HG03457 (cell line): ENCODE data around the gene SUMF1.

ENCODE experiments used
- ATAC-seq: cut with Tn5 transposase; IDR thresholded peaks from one replicate; pipeline ENCODE4 v1.9.1; 2021; ENCODE audit warnings: moderate number of reproducible peaks; ENCODE audit not compliant: unreplicated experiment

Gene SUMF1

DNA sequence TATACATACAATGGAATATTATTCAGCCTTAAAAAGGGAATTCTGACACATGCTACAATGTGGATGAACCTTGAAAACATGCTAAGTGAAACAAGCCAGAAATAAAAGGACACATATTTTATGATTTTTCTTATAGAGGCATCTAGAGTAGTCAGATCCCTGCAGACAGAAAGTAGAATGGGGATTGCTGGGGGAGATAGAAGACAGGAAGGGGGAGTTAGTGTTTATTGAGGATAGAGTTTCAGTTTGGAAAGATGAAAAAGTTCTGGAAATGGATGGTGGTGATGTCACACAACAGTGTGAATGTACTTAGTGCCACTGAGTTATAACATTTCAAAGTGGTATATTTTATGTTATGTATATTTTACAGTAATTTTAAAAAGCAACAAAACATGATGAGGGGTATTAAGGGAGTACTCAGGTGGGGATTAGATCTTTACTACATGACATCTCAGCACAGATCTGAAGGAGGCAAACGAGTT, 30.8 kb upstream of the SUMF1 start:
- ATAC-seq = no peak

- no peak for ATAC-seq
Measured at GRCh38 chr3:4497005-4497692, 30.1 kb upstream of the SUMF1 start.

DNA sequence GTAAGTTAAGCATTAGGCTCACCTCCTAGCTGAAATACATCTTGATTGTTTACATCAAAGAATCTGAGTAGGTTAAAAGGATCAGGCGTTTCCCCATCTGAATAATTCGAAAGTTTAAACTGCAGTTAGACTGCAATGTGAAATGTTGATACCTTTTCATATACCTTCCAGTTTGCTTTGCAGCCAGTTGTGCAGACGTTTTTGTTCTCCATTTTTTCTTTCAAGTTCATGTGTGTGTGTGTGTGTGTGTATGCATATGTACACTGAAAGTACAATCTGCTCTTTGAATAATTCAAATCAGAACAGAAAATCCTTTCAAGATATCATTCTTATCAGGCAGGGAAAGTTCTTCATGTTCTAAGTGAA, 29.0 kb upstream of the SUMF1 start:
- no peak for ATAC-seq

GRCh38 chr3:4495294-4496086, 28.4 kb upstream of the SUMF1 start:
- ATAC-seq = no peak

- no peak for ATAC-seq
Measured at GRCh38 chr3:4494895-4495264, 27.8 kb upstream of the SUMF1 start.

GRCh38 chr3:4493941-4494894, 27.1 kb upstream of the SUMF1 start:
- peak; percentile 0 for ATAC-seq

DNA sequence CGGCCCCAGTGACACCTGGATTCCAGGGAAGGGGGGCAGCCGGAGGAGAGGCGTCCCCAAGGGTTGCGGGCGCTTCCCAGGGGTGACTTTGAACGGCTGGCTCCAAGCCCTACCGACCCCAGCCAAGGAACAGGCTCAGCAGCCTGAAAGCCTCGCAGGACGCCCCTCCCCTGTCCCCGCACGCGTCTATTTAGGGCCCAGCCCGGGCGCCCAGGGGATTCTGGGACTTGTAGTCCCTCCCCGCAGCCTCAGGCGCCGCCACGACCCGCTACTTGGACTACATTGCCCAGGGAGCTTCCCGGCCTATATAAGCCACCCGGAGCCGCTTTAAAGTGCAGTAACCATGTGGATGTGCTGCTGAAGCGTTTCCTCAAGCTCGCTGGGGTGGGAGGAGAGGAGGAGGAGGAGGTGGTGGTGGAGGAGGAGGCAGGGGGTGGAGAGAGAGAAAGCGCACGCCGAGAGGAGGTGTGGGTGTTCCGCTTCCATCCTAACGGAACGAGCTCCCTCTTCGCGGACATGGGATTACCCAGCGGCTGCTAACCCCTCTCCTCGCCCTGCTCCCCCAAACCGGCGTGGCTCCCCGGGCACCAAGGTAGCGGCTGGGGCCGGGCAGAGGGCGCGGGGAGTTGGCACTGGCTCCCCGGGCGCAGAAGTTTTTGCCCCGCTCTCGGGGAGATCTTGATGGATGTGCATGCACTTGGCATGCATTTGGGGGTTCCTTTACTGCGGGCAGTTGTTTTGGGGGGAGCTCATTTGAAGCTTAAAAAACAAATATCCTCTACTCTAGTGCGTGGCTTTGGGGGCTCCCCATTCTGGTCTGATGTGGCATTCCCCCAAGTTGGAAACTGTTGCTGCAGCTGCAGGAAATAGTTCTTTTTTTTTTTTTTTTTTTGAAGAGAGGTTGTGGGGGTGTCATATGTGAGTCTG, 26.2 kb upstream of the SUMF1 start, which contains the start of gene ITPR1:
Gene ITPR1, plus strand, starts transcription at position 335 of the 927 bp plus-strand sequence. CDS start 23,144 bp downstream, outside the sequence.
- peak; percentile 95 for ATAC-seq

- no peak for ATAC-seq
Measured at GRCh38 chr3:4492208-4493013, 25.3 kb upstream of the SUMF1 start.

DNA sequence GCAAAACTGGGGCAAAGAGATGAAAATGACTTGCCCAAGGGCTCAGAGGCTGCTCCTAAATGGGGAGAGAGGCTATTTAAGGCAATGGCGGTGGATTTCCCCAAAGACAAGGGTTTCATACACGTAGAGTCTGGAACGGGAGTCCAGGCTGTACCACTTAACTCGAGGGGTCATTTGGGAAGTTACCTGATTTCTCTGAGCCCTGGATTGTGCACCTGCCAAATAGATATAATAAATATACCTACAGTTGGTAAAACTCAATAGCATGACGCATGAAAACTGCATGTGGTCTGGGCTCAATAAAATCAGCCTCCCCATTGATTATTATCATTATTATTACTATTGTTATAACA, 24.8 kb upstream of the SUMF1 start:
- no peak for ATAC-seq

DNA sequence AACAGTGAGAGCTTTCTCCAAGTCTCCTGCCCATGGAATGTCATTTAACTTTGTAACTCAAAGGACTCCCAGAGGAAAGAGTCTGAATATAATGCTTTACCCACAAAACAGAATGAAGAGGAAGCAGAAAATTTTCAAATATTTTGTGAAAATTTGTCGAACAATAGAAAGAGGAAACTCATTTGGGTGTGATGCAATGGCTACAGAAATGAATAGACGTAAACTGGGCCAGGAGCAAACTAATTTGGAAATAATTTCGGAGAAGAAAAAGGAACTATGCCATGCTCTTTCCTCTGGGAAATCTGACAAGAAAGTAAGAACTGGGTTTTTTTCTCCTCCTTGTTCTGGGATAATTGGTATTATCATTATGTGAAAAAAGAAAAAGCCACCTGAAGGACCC, 11.2 kb upstream of the SUMF1 start:
- no peak for ATAC-seq

GRCh38 chr3:4476496-4476895, 9.4 kb upstream of the SUMF1 start:
- no peak for ATAC-seq

- ATAC-seq = no peak
Measured at GRCh38 chr3:4475804-4476203, 8.7 kb upstream of the SUMF1 start.

DNA sequence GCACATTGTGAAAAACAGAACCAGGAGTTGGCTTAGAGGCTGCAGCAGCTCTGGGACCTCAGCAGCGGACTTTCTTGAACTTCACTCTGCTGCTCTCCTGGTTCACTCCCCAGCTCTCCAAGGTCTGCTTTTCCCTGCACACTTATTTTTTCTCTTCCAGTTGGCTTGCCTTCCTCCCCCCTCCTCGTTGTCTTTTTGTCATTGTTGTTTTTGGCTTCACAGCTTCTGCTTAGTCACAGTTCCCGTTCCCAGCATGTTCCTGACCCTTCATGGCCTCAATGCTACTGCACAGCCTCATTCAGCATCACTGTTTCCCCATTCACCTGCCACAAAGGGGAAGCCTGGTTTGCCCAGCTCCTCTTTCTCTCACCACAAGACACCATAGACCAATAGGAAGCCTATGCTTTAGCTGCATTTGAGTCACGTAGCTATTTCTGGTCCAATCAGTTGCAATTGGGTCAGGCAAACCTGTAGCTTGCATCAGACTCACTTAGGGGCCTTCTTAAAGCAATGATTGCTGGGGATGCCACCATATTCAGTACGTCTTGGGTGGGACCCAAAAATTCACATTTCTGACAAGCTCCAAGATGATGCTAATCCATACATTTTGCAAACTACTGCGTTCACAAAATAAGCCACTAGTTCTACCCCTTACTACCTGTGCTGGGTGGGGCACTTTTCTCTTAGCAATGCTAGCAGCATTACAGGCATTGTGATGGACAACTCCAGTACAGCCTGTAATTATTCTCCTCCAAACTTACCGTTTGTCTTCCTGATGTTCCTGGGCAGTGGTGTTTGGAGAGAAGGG, 7.8 kb upstream of the SUMF1 start:
- ATAC-seq = peak; percentile 77

- no peak for ATAC-seq
Measured at GRCh38 chr3:4472766-4473165, 5.7 kb upstream of the SUMF1 start.

DNA sequence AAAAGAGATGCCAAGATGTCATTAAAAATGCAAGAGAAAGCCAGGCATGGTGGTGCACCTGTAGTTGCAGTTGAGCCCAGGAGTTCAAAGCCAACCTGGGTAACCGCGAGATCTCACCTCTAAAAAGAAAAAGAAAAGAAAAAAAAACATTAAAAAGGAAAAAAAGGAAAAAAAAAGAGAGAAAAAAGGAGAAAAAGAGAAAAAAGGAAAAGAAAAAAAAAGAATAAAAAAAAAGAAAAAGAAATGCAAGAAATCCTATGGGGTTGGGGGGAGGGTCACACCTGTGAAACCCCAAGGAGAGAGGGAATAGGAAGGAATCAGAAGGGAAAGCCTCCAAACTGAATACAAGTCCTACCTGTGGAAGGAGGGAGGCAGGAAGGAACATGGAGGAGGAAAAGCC, 5.2 kb upstream of the SUMF1 start:
- ATAC-seq = no peak

- no peak for ATAC-seq
Measured at GRCh38 chr3:4471907-4472306, 4.8 kb upstream of the SUMF1 start.

GRCh38 chr3:4467522-4467867, 426 bp upstream of the SUMF1 start:
- no peak for ATAC-seq

DNA sequence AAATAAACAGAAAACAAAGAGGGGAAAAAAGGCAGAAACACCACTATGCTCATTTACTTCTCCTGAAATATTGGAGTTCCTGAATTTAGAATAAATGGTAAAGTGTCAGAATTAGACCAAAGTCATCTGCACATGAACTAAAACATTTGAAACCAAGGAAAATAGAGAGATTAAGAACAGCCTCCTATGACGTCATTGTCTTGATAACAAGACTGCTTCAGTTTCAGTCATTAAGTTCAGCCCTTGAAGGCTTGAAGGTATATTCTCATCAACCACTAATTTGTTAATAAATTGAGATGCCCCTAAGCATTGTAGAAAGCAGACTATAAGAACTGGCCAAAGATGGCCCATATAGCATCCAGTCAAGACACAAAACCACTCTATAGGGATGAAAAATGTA, 2.5 kb downstream of the SUMF1 start:
- ATAC-seq = no peak
